Lung (tissue), 16 donors: Measurements from ENCODE around the gene TBC1D4. TPM values are rescaled to one million over a fixed set of nuclear protein-coding genes. Genes with fewer than 3 reads are reported as not detected.
A peak's percentile ranks its signal among the peaks of the same experiment; 100 is the strongest.

ENCODE experiments used
- ATAC-seq: fragments of 200-7000 bp; cut with Tn5 transposase; one replicate; pipeline ENCODE4 v1.9.1; 2020; ENCODE audit warnings: moderate number of reproducible peaks; ENCODE audit not compliant: insufficient read depth, low FRiP score
- DNase-seq, 3 donors: peaks; one replicate each; pipeline ENCODE4 v3.0.0-alpha.2; 2013 to 2017
- H3K27ac ChIP-seq, 2 donors: one replicate each; pipeline ENCODE4 v1.5.1; 2013; ENCODE audit warnings: mild to moderate bottlenecking in 2 of 2, moderate library complexity in 2 of 2, control low read depth in 1 of 2, inconsistent platforms in 1 of 2, low read depth in 1 of 2, low read length in 1 of 2
- H3K27me3 ChIP-seq, 3 donors: one replicate each; pipeline ENCODE4 v1.5.1; 2013; ENCODE audit warnings: low read length in 2 of 3; ENCODE audit not compliant: control insufficient read depth in 3 of 3, insufficient read depth in 3 of 3
- H3K36me3 ChIP-seq, 4 donors: one replicate each; pipeline ENCODE4 v1.5.1; 2013; ENCODE audit warnings: low read length in 4 of 4, mild to moderate bottlenecking in 1 of 4, moderate library complexity in 1 of 4; ENCODE audit not compliant: control insufficient read depth in 4 of 4, insufficient read depth in 4 of 4
- H3K4me1 ChIP-seq, 5 donors: one replicate each; pipeline ENCODE4 v1.5.1; 2013; ENCODE audit warnings: low read length in 5 of 5, mild to moderate bottlenecking in 2 of 5, moderate library complexity in 1 of 5; ENCODE audit not compliant: control insufficient read depth in 5 of 5, insufficient read depth in 5 of 5
- H3K4me3 ChIP-seq: one replicate; pipeline ENCODE4 v1.5.1; 2013; ENCODE audit warnings: mild to moderate bottlenecking, control low read depth, moderate library complexity
- H3K9ac ChIP-seq, 2 donors: one replicate each; pipeline ENCODE4 v1.5.1; 2013; ENCODE audit warnings: low read length in 2 of 2, control low read depth in 1 of 2; ENCODE audit not compliant: insufficient read depth in 1 of 2
- H3K9me3 ChIP-seq, 4 donors: one replicate each; pipeline ENCODE4 v1.5.1; 2013; ENCODE audit warnings: low read length in 3 of 4, mild to moderate bottlenecking in 1 of 4, moderate library complexity in 1 of 4; ENCODE audit not compliant: control insufficient read depth in 4 of 4, insufficient read depth in 3 of 4
- WGBS, 2 donors: extraction: QIAGEN DNeasy Blood & Tissue Kit; methylation state at CpG; one replicate each; pipeline ENCODE4 v1.1.7; 2013; 5-methylcytosine and 5-hydroxymethylcytosine counted together
- long read RNA-seq, 5 donors: transcript quantifications; one replicate each; lab custom pipeline, GENCODE V29; 2026
- polyA plus RNA-seq, 2 donors: library from polyadenylated mRNA; stranded (reverse); fragments of 200-250 nt; gene quantifications; one replicate each; pipeline ENCODE4 v1.2.1, GENCODE V29; 2013
- total RNA-seq, 2 donors: library from RNA; depleted of rRNA in 1 of 2; stranded (reverse); fragments of >200 nt in 1 of 2; gene quantifications; one replicate each; pipeline ENCODE4 v1.2.1, GENCODE V29; 2014 to 2021
- TF ChIP-seq, protein P1 (sequence below): IDR thresholded peaks from 2 replicates; pipeline ENCODE4 v1.5.1; 2012; ENCODE audit warnings: mild to moderate bottlenecking; ENCODE audit errors: control extremely low read depth, extremely low read depth
- donor health status: control.
- donor health status: control.
- donor health status: Bipolar disorder and iron deficiency.
- donor health status: healthy.
- donor health status: DM: yes; HTN: yes; CAD: no.

The TBC1D4 gene, protein sequence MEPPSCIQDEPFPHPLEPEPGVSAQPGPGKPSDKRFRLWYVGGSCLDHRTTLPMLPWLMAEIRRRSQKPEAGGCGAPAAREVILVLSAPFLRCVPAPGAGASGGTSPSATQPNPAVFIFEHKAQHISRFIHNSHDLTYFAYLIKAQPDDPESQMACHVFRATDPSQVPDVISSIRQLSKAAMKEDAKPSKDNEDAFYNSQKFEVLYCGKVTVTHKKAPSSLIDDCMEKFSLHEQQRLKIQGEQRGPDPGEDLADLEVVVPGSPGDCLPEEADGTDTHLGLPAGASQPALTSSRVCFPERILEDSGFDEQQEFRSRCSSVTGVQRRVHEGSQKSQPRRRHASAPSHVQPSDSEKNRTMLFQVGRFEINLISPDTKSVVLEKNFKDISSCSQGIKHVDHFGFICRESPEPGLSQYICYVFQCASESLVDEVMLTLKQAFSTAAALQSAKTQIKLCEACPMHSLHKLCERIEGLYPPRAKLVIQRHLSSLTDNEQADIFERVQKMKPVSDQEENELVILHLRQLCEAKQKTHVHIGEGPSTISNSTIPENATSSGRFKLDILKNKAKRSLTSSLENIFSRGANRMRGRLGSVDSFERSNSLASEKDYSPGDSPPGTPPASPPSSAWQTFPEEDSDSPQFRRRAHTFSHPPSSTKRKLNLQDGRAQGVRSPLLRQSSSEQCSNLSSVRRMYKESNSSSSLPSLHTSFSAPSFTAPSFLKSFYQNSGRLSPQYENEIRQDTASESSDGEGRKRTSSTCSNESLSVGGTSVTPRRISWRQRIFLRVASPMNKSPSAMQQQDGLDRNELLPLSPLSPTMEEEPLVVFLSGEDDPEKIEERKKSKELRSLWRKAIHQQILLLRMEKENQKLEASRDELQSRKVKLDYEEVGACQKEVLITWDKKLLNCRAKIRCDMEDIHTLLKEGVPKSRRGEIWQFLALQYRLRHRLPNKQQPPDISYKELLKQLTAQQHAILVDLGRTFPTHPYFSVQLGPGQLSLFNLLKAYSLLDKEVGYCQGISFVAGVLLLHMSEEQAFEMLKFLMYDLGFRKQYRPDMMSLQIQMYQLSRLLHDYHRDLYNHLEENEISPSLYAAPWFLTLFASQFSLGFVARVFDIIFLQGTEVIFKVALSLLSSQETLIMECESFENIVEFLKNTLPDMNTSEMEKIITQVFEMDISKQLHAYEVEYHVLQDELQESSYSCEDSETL (N-terminal part only)
- total RNA-seq (10 to 100 TPM; 20.3 to 26.4 TPM), polyA plus RNA-seq (1 to 10 TPM; 4.3 to 7.7 TPM)
- long read RNA-seq, donor 1, full-length matches to known transcripts: 1 of 7 reads
- long read RNA-seq, donor 1, partial matches to known transcripts: 6 of 7 reads
- long read RNA-seq, donor 1, other reads (novel, unspliced or antisense): 0 of 7 reads
- long read RNA-seq, donor 2: 0 reads
- long read RNA-seq, donor 3: 0 reads
- long read RNA-seq, donor 4: 0 reads
- long read RNA-seq, donor 5, partial matches to known transcripts: 5 of 5 reads
- long read RNA-seq, donor 5, other reads (novel, unspliced or antisense): 0 of 5 reads

DNA sequence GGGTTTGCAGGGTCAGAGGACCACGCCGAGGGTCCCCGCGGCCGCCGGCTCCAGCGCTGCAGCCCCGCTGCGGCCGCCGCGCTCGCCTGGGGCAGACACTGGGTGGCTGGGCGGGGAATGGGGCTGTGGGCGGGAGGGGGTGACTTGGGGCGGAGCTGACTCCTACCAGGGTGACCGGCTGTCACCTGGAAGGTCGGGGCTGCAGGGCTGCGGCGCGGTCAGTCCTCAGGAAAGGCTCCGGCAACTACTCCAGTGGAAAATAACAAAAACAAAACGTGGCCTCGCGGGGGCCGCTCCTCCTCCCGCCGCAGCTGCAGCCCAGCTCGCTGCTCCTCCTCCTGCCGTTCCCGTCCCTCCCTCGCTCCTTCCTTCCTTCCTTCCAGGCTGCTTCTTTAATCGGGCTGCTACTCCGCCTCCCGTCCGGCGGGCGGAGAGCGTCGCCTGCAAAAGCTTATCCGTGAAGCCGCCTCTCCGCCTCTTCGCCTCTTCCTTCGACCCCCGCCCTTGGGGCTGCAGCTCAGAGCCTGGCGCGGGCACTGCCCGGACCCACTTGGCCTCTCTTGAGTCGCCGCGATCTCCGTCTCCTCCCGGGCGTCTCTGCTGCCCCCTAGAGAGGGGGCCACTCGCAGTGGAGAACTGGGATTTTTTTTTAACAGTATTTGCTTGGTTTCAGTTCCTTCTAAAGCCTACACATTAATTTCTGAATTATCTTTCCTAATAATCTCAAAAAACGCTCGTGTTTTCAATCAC lies at the start of gene TBC1D4:
Gene TBC1D4 (minus strand): TSS at position 100 of the 750 bp plus-strand sequence. CDS start 402 bp downstream, outside the sequence.
- H3K9me3 ChIP-seq: no peaks in the 10 kb centered on the region
- H3K36me3 ChIP-seq: no peaks in the 10 kb centered on the region
- H3K27me3 ChIP-seq: no peaks in the 10 kb centered on the region
- TF ChIP-seq, protein P1, sequence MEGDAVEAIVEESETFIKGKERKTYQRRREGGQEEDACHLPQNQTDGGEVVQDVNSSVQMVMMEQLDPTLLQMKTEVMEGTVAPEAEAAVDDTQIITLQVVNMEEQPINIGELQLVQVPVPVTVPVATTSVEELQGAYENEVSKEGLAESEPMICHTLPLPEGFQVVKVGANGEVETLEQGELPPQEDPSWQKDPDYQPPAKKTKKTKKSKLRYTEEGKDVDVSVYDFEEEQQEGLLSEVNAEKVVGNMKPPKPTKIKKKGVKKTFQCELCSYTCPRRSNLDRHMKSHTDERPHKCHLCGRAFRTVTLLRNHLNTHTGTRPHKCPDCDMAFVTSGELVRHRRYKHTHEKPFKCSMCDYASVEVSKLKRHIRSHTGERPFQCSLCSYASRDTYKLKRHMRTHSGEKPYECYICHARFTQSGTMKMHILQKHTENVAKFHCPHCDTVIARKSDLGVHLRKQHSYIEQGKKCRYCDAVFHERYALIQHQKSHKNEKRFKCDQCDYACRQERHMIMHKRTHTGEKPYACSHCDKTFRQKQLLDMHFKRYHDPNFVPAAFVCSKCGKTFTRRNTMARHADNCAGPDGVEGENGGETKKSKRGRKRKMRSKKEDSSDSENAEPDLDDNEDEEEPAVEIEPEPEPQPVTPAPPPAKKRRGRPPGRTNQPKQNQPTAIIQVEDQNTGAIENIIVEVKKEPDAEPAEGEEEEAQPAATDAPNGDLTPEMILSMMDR: peak; percentile 25
- peak; percentile 94 to 97 (median 96) for DNase-seq
- 0 to 1% methylated on average over 36 to 58 of the region's 58 CpGs for WGBS, 2 donors
- ATAC-seq: peak; percentile 79
- peak within 1 kb of the TSS; percentile 79 for H3K4me3 ChIP-seq
- peaks cover 0 to 28% (median 8%) of the 10 kb centered on the region in 5 donors for H3K4me1 ChIP-seq
- peak within 1 kb of the TSS in 1 of 2 donors; percentile 87 for H3K9ac ChIP-seq
- H3K27ac ChIP-seq: peak within 1 kb of the TSS; percentile 88 to 95

DNA sequence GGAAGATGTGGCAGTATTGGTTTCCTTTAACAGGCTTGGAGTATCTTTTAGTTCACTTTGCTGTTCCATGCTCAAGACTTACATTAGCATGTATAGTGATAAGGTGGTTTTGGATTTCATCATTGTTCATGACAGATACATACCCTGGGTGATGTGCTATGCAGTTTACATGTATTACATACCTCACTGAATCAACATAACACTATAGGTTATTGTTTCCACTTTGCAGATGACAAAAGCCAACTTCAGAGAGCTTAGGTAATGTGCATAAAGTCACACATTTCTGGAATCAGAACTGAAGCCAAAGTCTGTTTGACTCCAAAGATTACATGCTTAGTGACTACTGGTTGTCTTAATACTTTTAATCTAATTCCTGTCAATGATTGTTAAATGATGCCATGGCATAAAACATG lies 48.6 kb upstream of the TBC1D4 start:
- ATAC-seq (no peak), DNase-seq (no peak)
- H3K4me3 ChIP-seq: no peak overlapping the region
- peaks cover 0 to 3% (median 0%) of the 10 kb centered on the region in 5 donors for H3K4me1 ChIP-seq
- no peaks in the 10 kb centered on the region for H3K9me3 ChIP-seq
- peaks cover 2 to 9% (median 5%) of the 10 kb centered on the region in 4 donors for H3K36me3 ChIP-seq
- H3K9ac ChIP-seq: no peak overlapping the region
- no peaks in the 10 kb centered on the region for H3K27me3 ChIP-seq
- no peak overlapping the region for H3K27ac ChIP-seq
- TF ChIP-seq, protein P1: no peak

DNA sequence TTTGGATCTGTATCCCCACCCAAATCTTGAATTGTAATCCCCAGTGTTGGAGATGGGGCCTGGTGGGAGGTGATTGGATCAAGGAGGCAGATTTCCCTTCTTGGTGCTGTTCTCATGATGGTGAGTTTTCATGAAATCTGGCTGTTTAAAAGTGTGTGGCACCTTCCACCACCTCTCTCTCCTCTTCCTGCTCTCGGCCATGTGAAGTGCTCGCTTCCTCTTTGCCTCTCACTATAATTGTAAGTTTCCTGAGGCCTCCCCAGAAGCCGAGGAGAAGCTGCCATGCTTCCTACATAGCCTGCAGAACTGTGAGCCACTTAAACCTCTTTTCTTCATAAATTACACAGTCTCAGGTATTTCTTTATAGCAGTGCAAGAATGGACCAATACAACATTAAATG lies 40.0 kb upstream of the TBC1D4 start:
- no peak overlapping the region for H3K4me3 ChIP-seq
- TF ChIP-seq, protein P1: no peak
- H3K9me3 ChIP-seq: no peaks in the 10 kb centered on the region
- H3K4me1 ChIP-seq: no peaks in the 10 kb centered on the region
- H3K36me3 ChIP-seq: peaks cover 0 to 8% (median 2%) of the 10 kb centered on the region in 4 donors
- 62 to 63% methylated on average over 3 of the region's 3 CpGs for whole genome bisulfite sequencing, 2 donors
- ATAC-seq (no peak), DNase-seq (no peak)
- H3K27ac ChIP-seq: no peak overlapping the region
- H3K9ac ChIP-seq: no peak overlapping the region
- H3K27me3 ChIP-seq: no peaks in the 10 kb centered on the region
